Adrenal gland (tissue), 12 donors: Measurements from ENCODE around the gene GJA4. TPM values are rescaled to one million over a fixed set of nuclear protein-coding genes. Genes with fewer than 3 reads are reported as not detected.
"Not testable (repeated sequence)": the region's sequence is repeated elsewhere in the genome, so short reads cannot be mapped to it uniquely, and the experiment has no call there.

ENCODE experiments used
- DNase-seq, 7 donors: peaks; one replicate each; pipeline ENCODE4 v3.0.0-alpha.2; 2019 to 2020
- H3K27ac ChIP-seq, 5 donors: fragments of 200-600 bp; sonication (generic) in 4 of 5; 1 replicate in 3 of 5; 2 replicates in 2 of 5; pipeline versions ENCODE4 v1.5.1 to v1.8.0; 2016 to 2020; ENCODE audit warnings: mild to moderate bottlenecking in 1 of 5
- H3K27me3 ChIP-seq: fragments of 200-600 bp; 2 replicates; pipeline ENCODE4 v1.8.0; 2021
- H3K36me3 ChIP-seq, 2 donors: fragments of 200-600 bp; replicated peaks in 1 of 2; 1 replicate in 1 of 2; 2 replicates in 1 of 2; pipeline versions ENCODE4 v1.5.1 to v1.8.0; 2018 to 2022
- H3K4me1 ChIP-seq, 2 donors: fragments of 200-600 bp; replicated peaks in 1 of 2; 1 replicate in 1 of 2; 2 replicates in 1 of 2; pipeline versions ENCODE4 v1.5.1 to v1.8.0; 2018 to 2021
- H3K4me3 ChIP-seq, 4 donors: fragments of 200-600 bp; sonication (generic) in 3 of 4; one replicate each; pipeline ENCODE4 v1.5.1; 2016 to 2018
- H3K9me3 ChIP-seq, 3 donors: fragments of 200-600 bp; sonication (generic) in 1 of 3; replicated peaks in 1 of 3; 1 replicate in 2 of 3; 2 replicates in 1 of 3; pipeline versions ENCODE4 v1.5.1 to v1.8.0; 2016 to 2021
- CTCF ChIP-seq, 6 experiments: fragments of 450-650 bp in 4 of 6; fragments of 200-600 bp in 2 of 6; sonication (generic) in 1 of 6; IDR thresholded peaks; 1 replicate in 5 of 6; 2 replicates in 1 of 6; pipeline versions ENCODE4 v1.5.1 to v1.8.0; 2016 to 2021; ENCODE audit warnings: antibody characterized with exemption in 6 of 6, mild to moderate bottlenecking in 2 of 6, moderate library complexity in 1 of 6
- POLR2A ChIP-seq, 2 donors: fragments of 450-650 bp; IDR thresholded peaks; one replicate each; pipeline ENCODE4 v1.6.1; 2017; ENCODE audit warnings: antibody characterized with exemption in 2 of 2, mild to moderate bottlenecking in 2 of 2, moderate library complexity in 1 of 2
- WGBS, 4 donors: extraction: QIAGEN DNeasy Blood & Tissue Kit in 2 of 4; methylation state at CpG; one replicate each; pipeline versions ENCODE4 v1.1.5 to v1.1.7; 2013 to 2017; 5-methylcytosine and 5-hydroxymethylcytosine counted together
- intact Hi-C, 2 donors: fragments of 100-400 bp; cut with DNase I; formaldehyde crosslinking; loops; one replicate each; pipeline versions ENCODE4 v1.14.1 to v1.15.0; 2022 to 2023
- polyA plus RNA-seq, 3 donors: library from polyadenylated mRNA; stranded (reverse); fragments of 200-250 nt in 2 of 3; fragments of 350-450 nt in 1 of 3; fragmentation: Illumina TruSeq in 1 of 3; extraction: RNeasy Lipid Tissue Mini Kit (QIAGEN cat#74804) in 1 of 3; gene quantifications; one replicate each; pipeline ENCODE4 v1.2.3, GENCODE V29; 2013 to 2014
- total RNA-seq, 9 donors: library from RNA; depleted of rRNA in 4 of 9; stranded (reverse); fragments of >200 nt in 4 of 9; fragments of 120-200 nt in 1 of 9; fragmentation: NEBNext Ultra II Directional in 1 of 9; extraction: Animal tissue kit (Norgen Biotek cat#: 25700) in 1 of 9; gene quantifications; one replicate each; pipeline versions ENCODE4 v1.1.0 to v1.2.4, GENCODE V29; 2013 to 2023
- donor health status: healthy with polysubstance abuse.
- donor health status: Bipolar disorder and iron deficiency.
- donor health status: DM: yes; HTN: yes; CAD: no.
- donor health status: DM: no; HTN: no; CAD: no.
- donor health status: DM: no; HTN: no; CAD: no.
- donor health status: DM: yes; HTN: yes; CAD: no.

The GJA4 gene
- total and polyA plus RNA-seq, 12 donors, result 4.8 to 68.4 (median 19.7) TPM

GRCh38 chr1:34768856-34769255 lies 23.9 kb upstream of the GJA4 start:
- H3K4me1 ChIP-seq, result no peaks in the 10 kb centered on the region
- H3K27ac ChIP-seq, result no peak overlapping the region
- H3K9me3 ChIP-seq, result no peaks in the 10 kb centered on the region
- no peaks in the 10 kb centered on the region for H3K27me3 ChIP-seq
- 64 to 73% (median 67%) methylated on average over 3 of the region's 3 CpGs for WGBS, 4 donors
- intact Hi-C loops, result no loop called here
- TF ChIP-seq POLR2A (IDR thresholded peaks at IDR 0.05), result no peak
- H3K4me3 ChIP-seq, result no peak overlapping the region
- no peaks in the 10 kb centered on the region for H3K36me3 ChIP-seq
- DNase-seq, result no peak

- H3K4me1 ChIP-seq, result no peaks in the 10 kb centered on the region
- no peaks in the 10 kb centered on the region for H3K27me3 ChIP-seq
- no peak overlapping the region for H3K4me3 ChIP-seq
- H3K27ac ChIP-seq, result no peak overlapping the region
- TF ChIP-seq CTCF (IDR thresholded peaks at IDR 0.05), result no peak
- TF ChIP-seq POLR2A (IDR thresholded peaks at IDR 0.05), result no peak
- intact Hi-C loops, result no loop called here
- DNase-seq, result no peak
- WGBS, 4 donors, result 81 to 85% (median 84%) methylated on average over 5 of the region's 5 CpGs
- no peaks in the 10 kb centered on the region for H3K36me3 ChIP-seq
- H3K9me3 ChIP-seq, result no peaks in the 10 kb centered on the region
Measured at GRCh38 chr1:34770891-34771504, 21.8 kb upstream of the GJA4 start.

- Histone ChIP-seq H3K36me3 (no peaks in the 10 kb centered on the region), H3K27me3 (no peaks in the 10 kb centered on the region), H3K4me3 (no peak overlapping the region), H3K4me1 (no peaks in the 10 kb centered on the region), H3K27ac (no peak overlapping the region), H3K9me3 (no peaks in the 10 kb centered on the region)
- WGBS, 4 donors, result 81 to 87% (median 84%) methylated on average over 16 of the region's 16 CpGs
- TF ChIP-seq CTCF (IDR thresholded peaks at IDR 0.05) (no peak), POLR2A (IDR thresholded peaks at IDR 0.05) (no peak)
- intact Hi-C loops, result no loop called here
- no peak for DNase-seq
Measured at GRCh38 chr1:34771573-34772371, 21.0 kb upstream of the GJA4 start.

GRCh38 chr1:34773114-34773513 lies 19.7 kb upstream of the GJA4 start:
- H3K27me3 ChIP-seq, H3K4me1 ChIP-seq, DNase-seq, intact Hi-C loops, H3K9me3 ChIP-seq, H3K27ac ChIP-seq, H3K36me3 ChIP-seq, H3K4me3 ChIP-seq: not testable (repeated sequence)
- WGBS, 4 donors, result 83 to 95% (median 90%) methylated on average over 4 of the region's 4 CpGs

GRCh38 chr1:34774957-34775356 lies 17.8 kb upstream of the GJA4 start:
- no peak overlapping the region for H3K4me3 ChIP-seq
- 65 to 85% (median 74%) methylated on average over 8 of the region's 8 CpGs for WGBS, 4 donors
- H3K27me3 ChIP-seq, result peaks cover under 1% of the 10 kb centered on the region
- H3K27ac ChIP-seq, result no peak overlapping the region
- intact Hi-C loops, result no loop called here
- no peaks in the 10 kb centered on the region for H3K4me1 ChIP-seq
- H3K36me3 ChIP-seq, result no peaks in the 10 kb centered on the region
- no peak for DNase-seq
- TF ChIP-seq CTCF (IDR thresholded peaks at IDR 0.05), result no peak
- no peak for TF ChIP-seq POLR2A (IDR thresholded peaks at IDR 0.05)
- no peaks in the 10 kb centered on the region for H3K9me3 ChIP-seq
